K562 (cell line): ENCODE data around the gene CNTN4. TPM values are rescaled to one million over a fixed set of nuclear protein-coding genes. Genes with fewer than 3 reads are reported as not detected.

ENCODE experiments used
- ATAC-seq: fragments of 200-7000 bp; cut with Tn5 transposase; 3 replicates; pipeline ENCODE4 v1.9.1; 2020; ENCODE audit warnings: moderate library complexity
- BruUV-seq: library from RNA; stranded (reverse); fragments of 400-500 nt; replicated peaks from 2 replicates; lab custom pipeline; 2021; lab: Mats Ljungman, UMichigan
- CTCF ChIA-PET: fragments of 300-600 bp; formaldehyde crosslinking; extraction: SDS; loops from one replicate; lab custom pipeline; 2021; ENCODE audit warnings: low intra/inter-chr PET ratio; lab: Yijun Ruan, JAX
- POLR2A ChIA-PET: fragments of 300-600, 350-650 bp; sonication (Branson Sonifier 250); formaldehyde crosslinking; extraction: SDS; loops from one replicate; lab custom pipeline; 2021; ENCODE audit warnings: antibody characterized with exemption, inconsistent platforms; lab: Yijun Ruan, JAX
- DNase-seq, 4 experiments: peaks; one replicate each; pipeline versions ENCODE4 v3.0.0 to v3.0.0-alpha.2; 2011 to 2018; ENCODE audit warnings: low spot score in 3 of 4, mixed read lengths in 3 of 4; ENCODE audit errors: extremely low read depth in 1 of 4
- FAIRE-seq: peaks from 2 replicates; lab custom pipeline; 2011; peaks lifted over from hg19 to GRCh38; lab: Jason Lieb, UNC
- H2AFZ ChIP-seq: 2 replicates; pipeline ENCODE4 v1.6.0; 2011; ENCODE audit warnings: low read depth, low read length, control low read depth, inconsistent platforms
- H3K27ac ChIP-seq: fragments of 200-600 bp; 3 replicates; pipeline ENCODE4 v1.8.0; 2011; ENCODE audit warnings: low read depth, mild to moderate bottlenecking, control low read depth, inconsistent platforms, low read length, moderate library complexity, mixed read lengths; ENCODE audit errors: extremely low read depth
- H3K27me3 ChIP-seq, 2 experiments: fragments of 300-600 bp in 1 of 2; 2 replicates in 1 of 2; 3 replicates in 1 of 2; pipeline versions ENCODE4 v1.6.0 to v1.8.0; 2011; ENCODE audit warnings: inconsistent platforms in 2 of 2, low read length in 2 of 2, mild to moderate bottlenecking in 1 of 2, mixed read lengths in 1 of 2, moderate library complexity in 1 of 2; ENCODE audit not compliant: control insufficient read depth in 2 of 2, insufficient read depth in 2 of 2
- H3K36me3 ChIP-seq: fragments of 300-600 bp; 3 replicates; pipeline ENCODE4 v1.8.0; 2011; ENCODE audit warnings: mild to moderate bottlenecking, low read length, inconsistent platforms; ENCODE audit not compliant: control insufficient read depth, insufficient read depth
- H3K4me1 ChIP-seq, 2 experiments: fragments of 200-600 bp in 1 of 2; replicated peaks in 1 of 2; 2 replicates in 1 of 2; 3 replicates in 1 of 2; pipeline versions ENCODE4 v1.5.1 to v1.8.0; 2011; ENCODE audit warnings: inconsistent platforms in 2 of 2, low read length in 2 of 2, mild to moderate bottlenecking in 1 of 2, mixed read lengths in 1 of 2, moderate library complexity in 1 of 2; ENCODE audit not compliant: control insufficient read depth in 2 of 2, insufficient read depth in 2 of 2
- H3K4me2 ChIP-seq: 2 replicates; pipeline ENCODE4 v1.6.1; 2011; ENCODE audit warnings: low read length, control low read depth, inconsistent platforms, mixed read lengths; ENCODE audit not compliant: insufficient read depth
- H3K4me3 ChIP-seq: fragments of 200-600 bp; sonication (generic), shearing (Covaris generic); 2 replicates; pipeline ENCODE4 v1.5.1; 2016; ENCODE audit warnings: control low read depth, inconsistent platforms
- H3K79me2 ChIP-seq: fragments of 200-600 bp; 3 replicates; pipeline ENCODE4 v1.8.0; 2011; ENCODE audit warnings: low read length, inconsistent platforms; ENCODE audit not compliant: control insufficient read depth, insufficient read depth
- H3K9ac ChIP-seq, 2 experiments: 2 replicates each; pipeline versions ENCODE4 v1.6.0 to v1.6.1; 2011; ENCODE audit warnings: low read depth in 2 of 2, low read length in 2 of 2, control low read depth in 1 of 2, inconsistent platforms in 1 of 2, mild to moderate bottlenecking in 1 of 2, mixed read lengths in 1 of 2; ENCODE audit not compliant: insufficient read depth in 1 of 2
- H3K9me1 ChIP-seq: one replicate; pipeline ENCODE4 v1.6.0; 2011; ENCODE audit warnings: inconsistent platforms, mild to moderate bottlenecking, low read length, moderate library complexity; ENCODE audit not compliant: control insufficient read depth, insufficient read depth
- H3K9me3 ChIP-seq: replicated peaks from 2 replicates; pipeline ENCODE4 v1.5.1; 2011; ENCODE audit warnings: low read depth, low read length, inconsistent platforms; ENCODE audit not compliant: control insufficient read depth, insufficient read depth
- H4K20me1 ChIP-seq: replicated peaks from 2 replicates; pipeline ENCODE4 v1.6.1; 2011; ENCODE audit warnings: low read length, inconsistent platforms, mixed read lengths; ENCODE audit not compliant: control insufficient read depth, insufficient read depth
- ARID2 ChIP-seq: fragments of 450-650 bp; IDR thresholded peaks from 2 replicates; pipeline ENCODE4 v1.6.1; 2017; ENCODE audit warnings: antibody characterized with exemption, mild to moderate bottlenecking
- CBFB ChIP-seq: sonication (generic); formaldehyde crosslinking; IDR thresholded peaks from 2 replicates; pipeline ENCODE4 v1.4.0; 2020; ENCODE audit warnings: mild to moderate bottlenecking, missing genetic modification reagents
- EWSR1 ChIP-seq: fragments of 450-650 bp; IDR thresholded peaks from 2 replicates; pipeline ENCODE4 v1.6.1; 2018; ENCODE audit warnings: borderline replicate concordance, mild to moderate bottlenecking, low read depth, moderate library complexity; ENCODE audit not compliant: partially characterized antibody
- KDM1A ChIP-seq, 2 experiments: fragments of 450-650 bp; IDR thresholded peaks; 2 replicates each; pipeline ENCODE4 v1.6.1; 2016; ENCODE audit warnings: mild to moderate bottlenecking in 2 of 2
- MED1 ChIP-seq: sonication (generic); formaldehyde crosslinking; IDR thresholded peaks from 2 replicates; pipeline ENCODE4 v1.8.1; 2023; ENCODE audit warnings: missing genetic modification reagents, borderline replicate concordance
- MNT ChIP-seq, 2 experiments: fragments of 450-650 bp; conservative IDR thresholded peaks; 2 replicates each; pipeline ENCODE4 v1.6.1; 2017; ENCODE audit warnings: mild to moderate bottlenecking in 2 of 2, moderate library complexity in 2 of 2
- NCOA2 ChIP-seq, 2 experiments: fragments of 450-650 bp; IDR thresholded peaks; 2 replicates each; pipeline ENCODE4 v1.6.1; 2018; ENCODE audit warnings: mild to moderate bottlenecking in 2 of 2, moderate library complexity in 1 of 2; ENCODE audit not compliant: partially characterized antibody in 2 of 2
- POU5F1 ChIP-seq: fragments of 150-350 bp; IDR thresholded peaks from 2 replicates; pipeline ENCODE4 v1.6.1; 2014; ENCODE audit warnings: borderline replicate concordance, low read length, low read depth, mild to moderate bottlenecking; ENCODE audit not compliant: partially characterized antibody
- RBM25 ChIP-seq: fragments of 200-400 bp; formaldehyde crosslinking; IDR thresholded peaks from 2 replicates; pipeline ENCODE4 v1.6.1; 2018; ENCODE audit warnings: low read length, low read depth, moderate library complexity; ENCODE audit not compliant: severe bottlenecking
- SMARCA5 ChIP-seq: fragments of 450-650 bp; IDR thresholded peaks from 2 replicates; pipeline ENCODE4 v1.6.1; 2016
- TAF9B ChIP-seq: fragments of 450-650 bp; IDR thresholded peaks from 2 replicates; pipeline ENCODE4 v1.6.1; 2018; ENCODE audit warnings: mild to moderate bottlenecking; ENCODE audit not compliant: partially characterized antibody
- U2AF1 ChIP-seq: fragments of 200-400 bp; formaldehyde crosslinking; optimal IDR thresholded peaks from 2 replicates; pipeline ENCODE3; 2017; ENCODE audit warnings: mild to moderate bottlenecking, low read depth, low read length, moderate library complexity
- U2AF2 ChIP-seq: fragments of 200-400 bp; formaldehyde crosslinking; optimal IDR thresholded peaks from 2 replicates; pipeline ENCODE3; 2017; ENCODE audit warnings: low read depth, mild to moderate bottlenecking, low read length
- ZNF586 ChIP-seq: fragments of 450-650 bp; formaldehyde crosslinking; conservative IDR thresholded peaks from 2 replicates; pipeline ENCODE4 v1.4.0; 2020; ENCODE audit warnings: mild to moderate bottlenecking, moderate library complexity
- ZNF644 ChIP-seq: fragments of 200-800 bp; sonication (Bioruptor generic); IDR thresholded peaks from 2 replicates; pipeline ENCODE4 v1.6.1; 2016; ENCODE audit warnings: low read depth, missing genetic modification characterization, missing compliant biosample characterization
- WGBS: fragments of 100-300 bp; shearing (Covaris generic); methylation state at CpG from one replicate; pipeline ENCODE4 v1.1.6; 2016; ENCODE audit warnings: low coverage, mixed read lengths; ENCODE audit not compliant: insufficient coverage; ENCODE audit errors: missing lambda C conversion rate; 5-methylcytosine and 5-hydroxymethylcytosine counted together
- in situ Hi-C: fragments of 300-500 bp; cut with MboI; formaldehyde crosslinking; loops from 4 replicates; pipeline ENCODE4 v1.15.0; 2018; ENCODE audit warnings: inconsistent platforms, mixed read lengths
- intact Hi-C: fragments of 100-400 bp; cut with micrococcal nuclease; formaldehyde crosslinking; loops from 2 replicates; pipeline ENCODE4 v1.14.2; 2022
- polyA plus RNA-seq, 8 experiments: library from polyadenylated mRNA; depleted of rRNA in 4 of 8; stranded (reverse) in 5 of 8; unstranded in 3 of 8; fragments of >200 nt; fragmentation: Nextera tagmentation in 2 of 8; fragmentation: Illumina TruSeq in 1 of 8; extraction: Ambion mirVana in 2 of 8; extraction: Trizol in 1 of 8; gene quantifications; 2 replicates each; pipeline versions ENCODE4 v1.2.1 to v1.2.3, GENCODE V29; 2011 to 2014; ENCODE audit warnings: inconsistent platforms in 1 of 8, missing spikeins in 1 of 8
- total RNA-seq, 7 experiments: library from RNA; depleted of rRNA in 6 of 7; stranded (reverse); fragments of >200 nt in 6 of 7; fragmentation: Illumina TruSeq in 2 of 7; extraction: Trizol in 2 of 7; gene quantifications; 2 replicates each; pipeline versions ENCODE4 v1.2.1 to v1.2.3, GENCODE V29; 2011 to 2021; ENCODE audit warnings: low replicate concordance in 1 of 7
- TF ChIP-seq, protein P1 (sequence below): sonication (generic); formaldehyde crosslinking; IDR thresholded peaks from 2 replicates; pipeline ENCODE4 v1.5.0; 2020; ENCODE audit warnings: missing genetic modification reagents

The CNTN4 gene
- total and polyA plus RNA-seq, 9 of the 15 experiments (the other 6 are each of a cell fraction or from before 2014, with no cell fraction given) = not detected

DNA sequence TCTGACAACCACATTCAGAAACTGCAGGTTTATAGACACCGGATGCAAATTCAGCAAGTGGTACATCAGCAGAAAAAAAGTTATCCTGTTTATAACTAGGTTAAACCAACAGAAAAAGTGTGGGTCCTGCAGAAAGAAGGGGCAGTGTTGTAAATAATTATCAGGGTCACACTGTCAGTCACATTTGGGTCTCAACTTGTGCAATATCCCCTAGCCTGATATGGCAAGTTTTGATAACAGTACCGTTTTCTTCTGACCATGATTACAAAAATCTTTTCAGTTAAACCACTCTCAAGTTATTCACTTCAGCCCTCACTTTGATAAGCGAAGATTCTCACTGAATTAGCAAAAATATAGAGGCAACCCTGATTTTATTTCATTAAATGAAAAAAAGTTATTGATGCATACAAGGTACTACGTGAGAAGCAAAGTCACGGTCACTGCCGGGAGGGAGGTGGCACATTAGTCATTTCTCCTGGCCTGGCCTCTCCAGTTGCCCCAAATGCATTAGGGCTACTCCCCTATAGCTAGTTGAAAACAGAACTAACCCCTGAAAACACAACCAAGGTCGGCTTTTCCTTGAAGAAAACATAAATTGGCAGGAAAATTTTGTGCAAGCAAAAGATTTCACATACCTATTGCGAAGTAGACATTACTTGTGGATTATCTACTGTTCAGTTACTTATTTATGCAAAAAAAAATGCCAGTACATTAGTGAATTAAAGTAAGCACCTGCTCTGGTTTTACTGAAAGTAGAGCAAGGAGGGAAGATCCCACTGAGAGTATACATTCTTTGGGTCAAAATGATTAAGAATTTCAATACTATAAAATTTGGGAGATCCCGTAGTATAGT, 982.9 kb downstream of the CNTN4 start (continued):
- no peak for TF ChIP-seq CBFB
- TF ChIP-seq U2AF2 = no peak
- no peak for TF ChIP-seq KDM1A (IDR thresholded peaks at IDR 0.05)
- no peak for TF ChIP-seq EWSR1
- TF ChIP-seq, all 486 proteins: peak for 0

DNA sequence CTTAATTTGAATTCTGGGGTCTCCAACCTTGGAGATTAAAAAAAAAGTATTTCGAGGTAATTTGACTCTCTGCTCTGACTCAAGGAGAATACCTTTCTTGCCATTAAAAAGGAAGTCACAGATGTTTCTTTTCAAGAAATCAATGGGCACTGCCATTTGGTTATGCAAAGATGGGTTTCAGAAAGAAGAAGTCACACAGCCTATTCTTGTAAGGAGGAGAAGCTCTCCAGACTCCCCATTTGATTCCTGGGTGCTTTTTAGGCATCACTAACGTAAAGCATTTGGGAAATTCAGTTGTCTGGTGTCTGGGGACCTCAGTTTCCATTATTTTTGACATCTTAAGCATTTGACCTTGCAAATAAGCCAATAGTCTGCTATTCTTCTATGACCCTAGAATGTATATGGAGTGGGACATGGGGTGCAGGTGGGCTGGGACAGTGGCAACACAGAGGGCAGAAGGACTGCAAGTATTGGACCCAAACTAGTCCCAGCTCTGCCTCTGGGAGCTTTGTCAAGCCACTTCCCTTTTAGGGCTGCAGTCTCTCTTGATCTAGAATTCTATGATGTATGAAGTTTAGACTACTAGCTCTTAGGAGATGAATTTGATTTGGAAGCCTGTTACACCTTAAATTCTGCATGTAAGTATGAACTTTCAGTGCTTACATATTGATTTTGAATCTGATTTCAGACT, 983.7 kb downstream of the CNTN4 start:
- BruUV-seq = no TSS peak
- POLR2A ChIA-PET = interaction anchor here (0.8 to 1.1 kb wide), 2 partner anchors 10 kb away, joined by 3 read pairs; no protein-coding TSS in a partner anchor
- TF ChIP-seq POU5F1 = no peak
- TF ChIP-seq, protein P1, sequence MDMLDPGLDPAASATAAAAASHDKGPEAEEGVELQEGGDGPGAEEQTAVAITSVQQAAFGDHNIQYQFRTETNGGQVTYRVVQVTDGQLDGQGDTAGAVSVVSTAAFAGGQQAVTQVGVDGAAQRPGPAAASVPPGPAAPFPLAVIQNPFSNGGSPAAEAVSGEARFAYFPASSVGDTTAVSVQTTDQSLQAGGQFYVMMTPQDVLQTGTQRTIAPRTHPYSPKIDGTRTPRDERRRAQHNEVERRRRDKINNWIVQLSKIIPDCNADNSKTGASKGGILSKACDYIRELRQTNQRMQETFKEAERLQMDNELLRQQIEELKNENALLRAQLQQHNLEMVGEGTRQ (CRISPR knock-in tag) = no peak
- no peak for TF ChIP-seq MED1 (CRISPR knock-in tag)
- TF ChIP-seq RBM25 = no peak
- TF ChIP-seq ZNF586 (CRISPR knock-in tag) = no peak
- TF ChIP-seq ZNF644 = no peak
- no peak for TF ChIP-seq NCOA2 (IDR thresholded peaks at IDR 0.05; ENCODE audit: partially characterized antibody in 2 of 2)
- TF ChIP-seq TAF9B = no peak
- TF ChIP-seq SMARCA5 = no peak
- no peak for TF ChIP-seq U2AF1
- TF ChIP-seq ARID2 = no peak
- TF ChIP-seq MNT (conservative IDR thresholded peaks at IDR 0.05) = no peak

More for the DNA sequence above, 983.7 kb downstream of the CNTN4 start:
- DNase-seq (no peak), FAIRE-seq (no peak), ATAC-seq (no peak)
- Histone ChIP-seq H2AFZ (no peak overlapping the region), H3K9me1 (no peaks in the 10 kb centered on the region), H3K27me3 (peaks cover 4 to 7% of the 10 kb centered on the region in 2 experiments; a peak in 3 of 5 replicates), H3K4me3 (no peak overlapping the region), H3K27ac (no peak overlapping the region), H3K4me2 (no peak overlapping the region), H3K36me3 (no peaks in the 10 kb centered on the region), H4K20me1 (no peaks in the 10 kb centered on the region), H3K79me2 (no peaks in the 10 kb centered on the region), H3K9me3 (no peaks in the 10 kb centered on the region), H3K4me1 (peaks cover 0 to 7% of the 10 kb centered on the region in 2 experiments; a peak in 2 of 5 replicates), H3K9ac (no peak overlapping the region)
- 2% methylated on average over 2 of the region's 2 CpGs for WGBS
- intact Hi-C loops (no loop called here), in situ Hi-C loops (no loop called here)
- CTCF ChIA-PET = no interaction called here
